SH-SY5Y (cell line): Measurements from ENCODE around the gene RAD51B.

Experiments
- GATA2 ChIP-seq: IDR thresholded peaks from 2 replicates; pipeline ENCODE4 v1.6.1; 2011; ENCODE audit warnings: mild to moderate bottlenecking, low read depth, low read length
- GATA3 ChIP-seq: IDR thresholded peaks from 2 replicates; pipeline ENCODE4 v1.6.1; 2011; ENCODE audit warnings: low read depth, mild to moderate bottlenecking, low read length, moderate library complexity

DNA sequence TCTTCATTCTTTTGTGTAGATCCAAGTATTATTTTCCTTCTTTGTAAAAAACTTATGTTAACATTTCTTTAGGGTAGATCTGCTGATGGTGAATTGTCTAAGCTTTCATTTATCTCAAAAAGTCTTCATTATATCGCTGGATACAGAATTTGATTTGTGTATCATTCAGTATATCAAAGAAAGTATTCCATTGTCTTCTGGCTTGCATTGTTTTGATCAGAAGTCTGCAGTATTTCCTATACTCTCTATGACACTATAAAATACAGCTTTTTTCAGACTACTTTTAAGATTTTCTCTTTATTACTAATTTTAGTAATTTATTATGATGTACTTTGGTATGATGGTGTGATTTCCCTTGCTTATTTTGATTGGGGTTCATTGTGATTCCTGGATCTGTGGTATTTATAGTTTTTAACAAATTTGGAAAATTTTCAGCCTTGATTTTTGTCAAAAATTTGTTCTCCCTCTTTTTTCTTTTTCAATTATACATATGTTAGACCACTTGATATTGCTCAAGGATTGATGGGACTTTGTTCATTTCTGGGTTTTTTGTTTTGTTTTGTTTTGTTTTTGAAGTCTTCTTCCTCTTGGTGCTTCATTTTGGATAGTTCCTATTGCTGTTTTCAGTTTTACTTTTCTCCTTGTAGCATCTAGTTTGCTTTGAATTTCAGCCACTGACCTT is 796.8 kb downstream of the RAD51B start:
- TF ChIP-seq GATA3 (no peak), GATA2 (no peak)
